Loucy (cell line): ENCODE data around the gene LDLRAD4.
A peak's percentile ranks its signal among the peaks of the same experiment; 100 is the strongest.
"Not testable (repeated sequence)": the region's sequence is repeated elsewhere in the genome, so short reads cannot be mapped to it uniquely, and the experiment has no call there.

ENCODE experiments used
- H2AFZ ChIP-seq: fragments of 200-600 bp; sonication (generic); 2 replicates; pipeline ENCODE4 v1.6.0; 2016; ENCODE audit warnings: antibody characterized with exemption, mild to moderate bottlenecking, low read length, moderate library complexity
- H3F3A ChIP-seq: fragments of 200-600 bp; 2 replicates; pipeline ENCODE4 v1.6.0; 2016; ENCODE audit warnings: antibody characterized with exemption, low read depth, mild to moderate bottlenecking
- H3K27me3 ChIP-seq: fragments of 200-600 bp; sonication (generic); 2 replicates; pipeline ENCODE4 v1.6.1; 2014; ENCODE audit warnings: low read length, mild to moderate bottlenecking; ENCODE audit not compliant: insufficient read depth, poor library complexity, severe bottlenecking
- H3K36me3 ChIP-seq: fragments of 200-600 bp; sonication (generic); 2 replicates; pipeline ENCODE4 v1.6.1; 2016; ENCODE audit warnings: low read length; ENCODE audit not compliant: insufficient read depth
- H3K4me1 ChIP-seq: fragments of 200-600 bp; sonication (generic); 2 replicates; pipeline ENCODE4 v1.5.1; 2014; ENCODE audit warnings: low read length, mild to moderate bottlenecking; ENCODE audit not compliant: insufficient read depth, poor library complexity, severe bottlenecking
- H3K4me2 ChIP-seq: fragments of 200-600 bp; sonication (generic); 2 replicates; pipeline ENCODE4 v1.6.0; 2014; ENCODE audit warnings: antibody characterized with exemption, low read length, low read depth, mild to moderate bottlenecking; ENCODE audit not compliant: poor library complexity, severe bottlenecking
- H3K4me3 ChIP-seq: fragments of 200-600 bp; sonication (generic); 2 replicates; pipeline ENCODE4 v1.5.1; 2014; ENCODE audit warnings: low read length, mild to moderate bottlenecking, mixed read lengths; ENCODE audit not compliant: poor library complexity, severe bottlenecking
- H3K79me2 ChIP-seq: fragments of 200-600 bp; sonication (generic); 2 replicates; pipeline ENCODE4 v1.6.1; 2014; ENCODE audit warnings: low read length; ENCODE audit not compliant: insufficient read depth
- H3K9ac ChIP-seq: fragments of 200-600 bp; sonication (generic); 2 replicates; pipeline ENCODE4 v1.6.0; 2014; ENCODE audit warnings: mild to moderate bottlenecking, low read depth, low read length, moderate library complexity; ENCODE audit not compliant: poor library complexity, severe bottlenecking
- H3K9me2 ChIP-seq: fragments of 200-600 bp; sonication (generic); replicated peaks from 2 replicates; pipeline ENCODE4 v1.6.1; 2016; ENCODE audit warnings: low read depth, low read length, mixed read lengths
- H3K9me3 ChIP-seq: fragments of 200-600 bp; sonication (generic); 2 replicates; pipeline ENCODE4 v1.6.1; 2014; ENCODE audit warnings: mild to moderate bottlenecking, antibody characterized with exemption, low read length, low read depth; ENCODE audit not compliant: insufficient read depth
- H4K20me1 ChIP-seq: fragments of 200-600 bp; sonication (generic); 2 replicates; pipeline ENCODE4 v1.6.0; 2014; ENCODE audit warnings: antibody characterized with exemption, low read length, mild to moderate bottlenecking; ENCODE audit not compliant: insufficient read depth, poor library complexity, severe bottlenecking
- EZH2phosphoT487 ChIP-seq: fragments of 200-600 bp; IDR thresholded peaks from 2 replicates; pipeline ENCODE4 v1.6.1; 2018; ENCODE audit warnings: antibody characterized with exemption, mild to moderate bottlenecking, moderate library complexity, borderline replicate concordance
- TF ChIP-seq, protein P1 (sequence below): fragments of 200-600 bp; sonication (generic); conservative IDR thresholded peaks from 2 replicates; pipeline ENCODE4 v1.5.1; 2014; ENCODE audit warnings: mild to moderate bottlenecking, antibody characterized with exemption, low read length

LDLRAD4 gene

GRCh38 chr18:13672657-13673056 lies 454.1 kb downstream of the LDLRAD4 start:
- H3K4me1 ChIP-seq: no peaks in the 10 kb centered on the region
- no peaks in the 10 kb centered on the region for H3K9me2 ChIP-seq
- no peak overlapping the region for H3K9ac ChIP-seq
- H3K9me3 ChIP-seq: no peaks in the 10 kb centered on the region
- no peaks in the 10 kb centered on the region for H3K27me3 ChIP-seq
- H4K20me1 ChIP-seq: no peaks in the 10 kb centered on the region
- H3K4me3 ChIP-seq: no peak overlapping the region
- H2AFZ ChIP-seq: no peak overlapping the region
- peaks cover 15% of the 10 kb centered on the region; the same call in 1 of the 2 replicates for H3K36me3 ChIP-seq
- no peak overlapping the region for H3K4me2 ChIP-seq
- H3K79me2 ChIP-seq: 0 out of 2 replicates have a peak, but pooled peaks cover 5% of the 10 kb centered on the region
- H3F3A ChIP-seq: no peaks in the 10 kb centered on the region
- TF ChIP-seq, protein P1, sequence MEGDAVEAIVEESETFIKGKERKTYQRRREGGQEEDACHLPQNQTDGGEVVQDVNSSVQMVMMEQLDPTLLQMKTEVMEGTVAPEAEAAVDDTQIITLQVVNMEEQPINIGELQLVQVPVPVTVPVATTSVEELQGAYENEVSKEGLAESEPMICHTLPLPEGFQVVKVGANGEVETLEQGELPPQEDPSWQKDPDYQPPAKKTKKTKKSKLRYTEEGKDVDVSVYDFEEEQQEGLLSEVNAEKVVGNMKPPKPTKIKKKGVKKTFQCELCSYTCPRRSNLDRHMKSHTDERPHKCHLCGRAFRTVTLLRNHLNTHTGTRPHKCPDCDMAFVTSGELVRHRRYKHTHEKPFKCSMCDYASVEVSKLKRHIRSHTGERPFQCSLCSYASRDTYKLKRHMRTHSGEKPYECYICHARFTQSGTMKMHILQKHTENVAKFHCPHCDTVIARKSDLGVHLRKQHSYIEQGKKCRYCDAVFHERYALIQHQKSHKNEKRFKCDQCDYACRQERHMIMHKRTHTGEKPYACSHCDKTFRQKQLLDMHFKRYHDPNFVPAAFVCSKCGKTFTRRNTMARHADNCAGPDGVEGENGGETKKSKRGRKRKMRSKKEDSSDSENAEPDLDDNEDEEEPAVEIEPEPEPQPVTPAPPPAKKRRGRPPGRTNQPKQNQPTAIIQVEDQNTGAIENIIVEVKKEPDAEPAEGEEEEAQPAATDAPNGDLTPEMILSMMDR: no peak
- no peak for TF ChIP-seq EZH2phosphoT487

DNA sequence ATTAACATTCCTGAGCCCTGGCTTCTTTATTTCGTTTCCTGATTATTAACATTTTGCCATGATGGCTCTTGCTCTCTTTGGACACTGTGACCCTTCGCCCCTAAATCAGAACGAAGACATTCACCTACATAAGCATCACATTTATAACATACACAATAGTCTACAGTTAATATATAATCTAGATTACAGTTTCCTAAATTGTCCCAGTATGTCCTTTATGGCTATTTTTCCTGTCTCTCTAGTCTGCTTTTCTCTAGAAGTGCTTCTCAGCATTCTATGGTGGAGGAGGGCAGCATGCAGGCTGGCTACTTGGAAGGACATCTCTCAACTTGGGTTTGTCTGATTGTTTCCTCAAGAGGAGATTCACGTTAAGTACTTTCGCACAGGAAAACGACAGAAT lies 457.9 kb downstream of the LDLRAD4 start:
- H3K4me3 ChIP-seq: no peak overlapping the region
- no peak overlapping the region for H3K4me2 ChIP-seq
- H3K36me3 ChIP-seq: peaks cover 18% of the 10 kb centered on the region; the same call in 1 of the 2 replicates
- no peaks in the 10 kb centered on the region for H3K4me1 ChIP-seq
- H3F3A ChIP-seq: no peaks in the 10 kb centered on the region
- no peak overlapping the region for H2AFZ ChIP-seq
- no peak for TF ChIP-seq EZH2phosphoT487
- TF ChIP-seq, protein P1: no peak
- no peaks in the 10 kb centered on the region for H3K27me3 ChIP-seq
- no peak overlapping the region for H3K9ac ChIP-seq
- H3K79me2 ChIP-seq: peaks cover 13% of the 10 kb centered on the region; the same call in 1 of the 2 replicates
- H4K20me1 ChIP-seq: no peaks in the 10 kb centered on the region
- H3K9me2 ChIP-seq: no peaks in the 10 kb centered on the region
- no peaks in the 10 kb centered on the region for H3K9me3 ChIP-seq

GRCh38 chr18:13677350-13677749 lies 458.8 kb downstream of the LDLRAD4 start:
- peaks cover 22% of the 10 kb centered on the region; the same call in 1 of the 2 replicates for H3K36me3 ChIP-seq
- not testable (repeated sequence) for H3K4me1 ChIP-seq, H3K9ac ChIP-seq, H3K9me3 ChIP-seq, H4K20me1 ChIP-seq, H3F3A ChIP-seq, H3K4me2 ChIP-seq, H2AFZ ChIP-seq, H3K9me2 ChIP-seq, H3K27me3 ChIP-seq, H3K4me3 ChIP-seq
- H3K79me2 ChIP-seq: peaks cover 18% of the 10 kb centered on the region; the same call in 1 of the 2 replicates

DNA sequence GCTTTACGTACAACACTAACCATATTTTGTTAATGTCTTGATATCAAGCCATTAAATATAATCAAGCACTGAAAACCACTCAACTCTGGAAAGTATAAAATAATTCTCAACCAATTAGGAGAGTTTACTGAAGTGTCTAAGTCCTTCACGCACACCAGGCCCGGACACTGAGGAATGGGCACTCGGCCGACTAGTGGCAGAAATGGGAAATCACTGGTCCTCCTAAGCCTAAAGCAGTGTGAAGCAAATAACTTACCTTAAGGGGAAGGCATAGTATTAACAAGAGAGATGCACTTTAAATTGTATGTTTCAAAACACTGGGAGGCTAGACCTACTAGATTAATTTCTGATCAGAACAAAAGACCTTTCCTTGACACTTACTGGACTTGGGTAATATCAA lies 462.1 kb downstream of the LDLRAD4 start:
- Histone ChIP-seq H3F3A (no peaks in the 10 kb centered on the region), H3K79me2 (peaks cover 36% of the 10 kb centered on the region), H3K9me3 (no peaks in the 10 kb centered on the region), H3K4me3 (no peak overlapping the region), H4K20me1 (no peaks in the 10 kb centered on the region), H3K4me1 (no peaks in the 10 kb centered on the region), H3K9ac (no peak overlapping the region), H3K27me3 (no peaks in the 10 kb centered on the region), H3K4me2 (no peak overlapping the region), H2AFZ (no peak overlapping the region), H3K9me2 (no peaks in the 10 kb centered on the region), H3K36me3 (peaks cover 22% of the 10 kb centered on the region; the same call in 1 of the 2 replicates)
- no peak for TF ChIP-seq EZH2phosphoT487
- TF ChIP-seq, protein P1: peak; percentile 60
